GM19455 (cell line): ENCODE measurements around the gene PFAS.

ENCODE experiments used
- ATAC-seq: cut with Tn5 transposase; IDR thresholded peaks from one replicate; pipeline ENCODE4 v1.9.1; 2021; ENCODE audit not compliant: unreplicated experiment

The PFAS gene

DNA sequence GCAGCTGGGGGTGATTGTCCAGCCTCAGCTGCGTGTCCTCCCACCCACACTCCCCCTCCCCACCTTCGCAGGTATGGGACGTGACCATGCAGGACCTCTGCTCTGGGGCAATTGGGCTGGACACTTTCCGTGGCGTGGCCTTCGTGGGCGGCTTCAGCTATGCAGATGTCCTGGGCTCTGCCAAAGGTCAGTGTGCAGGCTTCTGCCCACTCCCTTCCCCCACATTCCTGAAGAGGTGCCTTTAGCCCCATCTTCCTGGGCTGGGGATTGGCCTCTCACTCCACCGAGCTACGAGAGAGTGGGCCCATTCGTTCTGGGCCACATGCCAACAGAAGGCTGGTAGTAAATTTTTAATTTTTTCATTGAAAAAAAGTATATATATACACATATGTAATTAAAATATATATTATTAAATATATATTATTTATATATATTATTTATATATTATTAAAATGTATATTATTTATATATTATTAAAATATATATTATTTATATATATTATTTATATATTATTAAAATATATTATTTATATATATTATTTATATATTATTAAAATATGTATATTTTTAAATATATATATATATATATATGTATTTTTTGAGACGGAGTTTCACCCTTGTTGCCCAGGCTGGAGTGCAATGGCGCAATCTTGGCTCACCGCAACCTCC, 18.5 kb downstream of the PFAS start:
- no peak for ATAC-seq

DNA sequence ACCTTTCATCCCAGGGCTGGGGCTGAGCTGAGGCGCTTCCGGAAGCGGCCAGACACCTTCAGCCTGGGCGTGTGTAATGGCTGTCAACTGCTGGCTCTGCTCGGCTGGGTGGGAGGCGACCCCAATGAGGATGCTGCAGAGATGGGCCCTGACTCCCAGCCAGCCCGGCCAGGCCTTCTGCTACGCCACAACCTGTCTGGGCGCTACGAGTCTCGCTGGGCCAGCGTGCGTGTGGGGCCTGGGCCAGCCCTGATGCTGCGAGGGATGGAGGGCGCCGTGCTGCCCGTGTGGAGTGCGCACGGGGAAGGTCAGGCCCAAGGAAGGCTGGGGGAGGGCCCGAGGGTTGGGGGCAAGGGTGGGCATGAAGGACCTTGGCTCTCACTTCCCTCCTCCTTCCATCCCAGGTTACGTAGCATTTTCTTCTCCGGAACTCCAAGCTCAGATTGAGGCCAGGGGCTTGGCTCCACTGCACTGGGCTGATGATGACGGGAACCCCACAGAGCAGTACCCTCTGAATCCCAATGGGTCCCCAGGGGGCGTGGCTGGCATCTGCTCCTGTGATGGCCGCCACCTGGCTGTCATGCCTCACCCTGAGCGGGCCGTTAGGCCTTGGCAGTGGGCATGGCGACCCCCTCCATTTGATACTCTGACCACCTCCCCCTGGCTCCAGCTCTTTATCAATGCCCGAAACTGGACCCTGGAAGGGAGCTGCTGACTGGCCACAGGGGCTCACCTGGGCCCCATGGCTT, 19.6 kb downstream of the PFAS start:
- no peak for ATAC-seq

DNA sequence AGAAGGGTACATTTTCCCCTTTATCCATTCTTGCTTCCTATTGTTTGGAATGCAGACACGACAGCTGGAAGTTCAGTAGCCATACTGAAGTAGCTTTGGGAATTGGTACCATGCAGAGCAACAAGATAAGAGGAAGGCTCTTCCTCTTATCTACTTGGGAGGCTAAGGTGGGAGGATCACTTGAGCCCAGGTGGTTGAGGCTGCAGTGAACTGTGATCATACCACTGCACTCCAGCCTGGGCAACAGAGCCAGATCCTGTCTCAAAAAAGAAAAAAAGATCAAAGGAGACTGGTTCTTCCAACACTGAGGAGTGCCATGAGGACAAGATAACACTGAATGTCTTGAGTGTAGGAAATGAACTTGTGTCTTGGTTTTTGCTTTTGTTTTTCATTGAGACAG, 23.3 kb downstream of the PFAS start:
- ATAC-seq, result no peak

DNA sequence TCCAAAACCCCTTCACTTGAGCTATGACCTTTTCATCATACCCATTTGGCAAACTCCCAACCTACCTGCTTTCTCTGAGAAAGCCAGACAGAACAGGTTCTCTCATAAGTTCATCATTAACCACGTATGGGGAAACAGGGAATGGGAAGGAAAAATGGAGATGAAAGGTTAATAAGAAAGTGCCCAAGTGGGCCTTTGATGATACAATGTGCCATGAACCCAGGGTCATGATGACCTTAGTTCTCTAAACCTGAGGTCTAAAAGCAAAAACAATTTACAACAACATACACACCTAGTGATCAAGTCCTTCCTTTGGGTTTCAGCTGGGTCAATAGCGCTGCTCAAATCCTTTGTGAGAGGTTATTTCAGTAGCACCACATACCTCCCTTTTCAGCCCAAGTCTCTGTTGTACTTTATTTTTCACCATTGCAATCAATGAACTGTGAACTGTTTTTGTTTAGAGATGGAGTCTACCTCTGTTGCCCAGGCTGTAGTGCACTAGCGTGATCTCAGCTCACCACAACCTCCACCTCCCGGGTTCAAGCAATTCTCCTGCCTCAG, 24.9 kb downstream of the PFAS start:
- ATAC-seq, result no peak

DNA sequence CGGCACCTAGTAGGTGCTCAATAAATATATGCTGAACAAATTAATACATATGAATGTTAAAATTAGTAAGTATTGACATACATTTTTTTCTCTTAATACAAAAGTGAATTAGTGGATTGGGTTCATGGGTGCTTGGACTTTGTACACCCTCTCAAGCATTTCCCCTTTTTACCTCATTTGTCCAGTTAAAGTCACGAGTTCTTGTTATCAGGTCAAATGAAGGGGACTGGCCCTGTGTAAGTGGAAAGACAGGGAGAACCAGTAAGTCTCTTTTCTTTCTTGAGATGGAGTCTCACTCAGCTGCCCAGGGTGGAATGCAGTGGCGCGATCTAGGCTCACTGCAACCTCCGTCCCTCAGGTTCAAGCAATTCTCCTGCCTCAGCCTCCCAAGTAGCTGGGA, 25.7 kb downstream of the PFAS start:
- no peak for ATAC-seq

DNA sequence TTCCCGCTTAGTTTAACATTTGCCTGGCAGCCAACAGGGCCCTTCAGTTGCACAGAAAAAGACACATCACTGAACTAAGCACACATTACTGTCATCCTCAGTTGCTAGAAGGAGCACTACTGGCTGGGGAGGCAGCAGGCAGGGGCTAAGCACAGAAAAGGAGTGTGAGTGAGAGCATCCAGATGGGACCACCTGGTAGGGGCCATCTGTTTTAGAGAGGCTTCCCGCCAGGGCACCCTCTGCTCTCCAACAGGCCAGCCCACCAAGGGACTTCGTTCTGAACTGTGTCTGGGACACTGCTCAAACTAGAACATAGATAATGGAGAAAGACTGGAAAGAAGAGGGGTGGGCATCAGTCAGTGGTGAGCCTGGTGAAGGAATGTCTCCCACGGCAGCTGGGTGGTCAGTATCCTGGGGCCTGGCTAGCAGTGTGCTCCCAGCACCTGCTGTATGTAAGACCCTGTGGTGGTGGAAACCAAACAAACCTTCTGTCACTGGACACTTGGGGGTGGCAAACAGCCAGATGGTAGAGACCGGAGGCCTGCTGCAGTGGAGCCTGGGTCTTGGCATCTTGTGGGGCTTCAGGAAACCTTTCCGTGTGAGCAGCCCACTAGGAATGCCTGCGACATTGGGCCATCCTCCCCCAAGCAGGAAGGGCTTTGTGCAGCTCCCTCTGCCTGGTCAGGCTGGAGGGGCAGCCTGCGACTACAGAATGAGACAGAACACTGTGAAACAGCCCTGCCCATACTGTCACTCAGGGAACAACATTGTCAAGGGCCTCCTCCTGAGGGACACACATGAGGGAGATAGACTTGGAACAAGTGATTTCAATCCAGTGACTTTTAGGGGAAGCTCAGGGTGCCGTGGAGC, 26.6 kb downstream of the PFAS start:
- no peak for ATAC-seq

DNA sequence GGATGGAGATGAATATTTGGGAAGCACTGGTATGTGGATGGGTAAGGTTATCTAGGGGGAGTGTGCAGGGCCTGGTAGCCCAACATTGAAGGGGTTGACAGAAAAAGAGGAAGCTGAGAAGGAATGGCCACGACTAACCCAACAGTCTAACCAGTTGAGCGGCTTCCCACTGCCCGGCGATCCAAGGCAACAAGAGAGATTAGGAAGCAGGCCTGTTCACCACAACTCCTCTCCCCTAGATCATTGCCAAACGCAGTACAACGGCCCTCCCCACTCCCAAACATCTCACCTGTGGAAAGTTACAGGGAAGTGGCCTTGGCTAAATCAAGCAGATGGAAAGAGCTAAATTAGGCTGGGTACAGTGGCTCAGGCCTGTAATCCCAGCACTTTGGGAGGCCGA, 28.2 kb downstream of the PFAS start:
- no peak for ATAC-seq

DNA sequence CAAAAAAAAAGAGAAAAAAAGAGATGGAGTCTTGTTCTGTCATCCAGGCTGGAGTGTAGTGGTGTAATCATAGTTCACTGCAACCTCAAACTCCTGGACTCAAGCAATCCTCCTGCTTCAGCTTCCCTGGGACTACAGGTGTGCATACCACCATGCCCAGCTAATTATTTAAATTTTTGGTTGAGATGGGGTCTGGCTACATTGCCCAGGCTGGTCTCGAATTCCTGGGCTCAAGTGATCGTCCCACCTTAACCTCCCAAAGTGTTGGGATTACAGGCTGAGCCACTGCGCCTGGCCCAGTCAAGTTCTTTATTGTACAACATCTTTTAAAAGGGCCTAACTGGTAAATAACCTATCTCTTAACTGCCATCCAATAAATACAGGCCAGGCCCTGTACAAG, 33.3 kb downstream of the PFAS start:
- no peak for ATAC-seq

DNA sequence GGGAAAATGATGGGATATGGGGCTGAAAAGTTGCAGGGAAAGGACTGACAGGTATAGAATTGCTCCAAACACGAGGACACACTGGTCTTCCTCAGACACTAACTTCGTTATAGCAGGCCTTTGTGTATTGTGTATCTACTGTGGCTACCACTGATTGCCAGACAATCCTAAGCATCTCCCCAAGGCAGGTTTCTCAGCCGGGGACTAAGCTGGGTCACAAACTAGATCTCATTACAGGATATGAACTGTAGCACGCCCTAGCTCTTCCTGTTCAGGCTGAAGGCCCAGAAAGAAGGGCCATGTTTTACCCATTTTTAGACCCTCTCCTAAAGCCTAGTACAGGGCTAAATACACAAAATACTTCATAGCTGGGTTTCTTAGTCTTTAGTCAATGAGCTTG, 34.3 kb downstream of the PFAS start:
- ATAC-seq, result no peak

DNA sequence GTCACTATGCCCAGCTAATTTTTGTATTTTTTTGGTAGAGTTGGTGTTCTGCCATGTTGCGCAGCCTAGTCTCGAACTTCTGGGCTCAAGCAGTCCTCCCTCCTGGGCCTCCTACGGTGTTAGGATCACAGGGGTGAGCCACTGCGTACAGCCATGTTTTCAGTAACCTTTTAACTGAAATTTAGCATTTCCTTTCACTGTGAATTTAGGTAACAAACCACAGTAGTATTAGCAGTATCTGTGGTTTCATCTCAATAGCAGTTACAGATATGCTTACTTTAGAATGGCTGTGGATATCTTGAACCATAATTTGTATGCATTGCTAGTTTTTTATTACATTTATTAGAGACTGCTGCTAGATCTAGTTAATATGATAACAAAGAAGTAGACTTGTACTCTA, 35.0 kb downstream of the PFAS start:
- ATAC-seq, result no peak

DNA sequence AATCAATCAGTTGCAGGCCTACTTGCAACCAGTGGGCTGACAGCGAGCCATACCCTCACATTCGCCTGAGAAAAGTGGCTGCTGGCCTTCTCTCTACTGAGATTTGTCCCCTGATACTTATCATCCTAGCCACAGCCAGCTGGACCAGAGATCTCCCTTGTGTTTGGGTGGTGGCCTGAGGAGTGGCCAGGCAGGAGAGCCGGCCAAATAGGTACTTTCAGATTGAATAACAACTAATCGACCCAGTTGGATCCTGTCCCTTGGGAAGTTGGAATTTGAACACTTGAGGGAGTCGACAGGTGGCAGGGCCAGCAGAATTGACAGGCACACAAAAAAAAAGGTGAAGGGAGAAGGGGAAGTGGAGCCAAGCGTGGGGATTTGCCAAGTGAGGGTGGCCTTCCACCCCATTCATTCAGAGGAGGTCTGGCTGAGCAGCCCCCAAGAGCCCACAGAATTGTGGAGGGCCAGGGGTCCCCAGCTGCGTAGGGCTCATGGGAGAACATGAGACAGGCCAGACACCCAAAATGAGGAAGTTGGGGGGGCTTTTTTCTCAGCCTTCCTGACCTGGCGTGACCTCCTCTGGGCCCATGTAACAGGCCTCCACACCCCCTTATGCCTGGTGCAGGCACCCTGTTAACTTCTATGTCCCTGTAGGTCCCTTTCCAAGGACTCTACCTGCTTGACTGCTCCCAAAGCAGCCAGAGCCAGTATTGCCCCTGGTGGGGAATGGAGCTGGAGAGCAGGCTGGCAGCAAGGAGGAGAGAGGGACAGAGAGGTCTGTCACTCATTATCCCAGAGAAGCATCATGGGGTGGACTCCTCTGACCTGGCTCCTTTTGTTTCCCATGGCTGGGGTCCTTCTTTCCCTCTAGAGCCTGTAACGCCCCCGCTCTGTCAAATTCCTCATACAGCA, 36.4 kb downstream of the PFAS start:
- ATAC-seq, result no peak

DNA sequence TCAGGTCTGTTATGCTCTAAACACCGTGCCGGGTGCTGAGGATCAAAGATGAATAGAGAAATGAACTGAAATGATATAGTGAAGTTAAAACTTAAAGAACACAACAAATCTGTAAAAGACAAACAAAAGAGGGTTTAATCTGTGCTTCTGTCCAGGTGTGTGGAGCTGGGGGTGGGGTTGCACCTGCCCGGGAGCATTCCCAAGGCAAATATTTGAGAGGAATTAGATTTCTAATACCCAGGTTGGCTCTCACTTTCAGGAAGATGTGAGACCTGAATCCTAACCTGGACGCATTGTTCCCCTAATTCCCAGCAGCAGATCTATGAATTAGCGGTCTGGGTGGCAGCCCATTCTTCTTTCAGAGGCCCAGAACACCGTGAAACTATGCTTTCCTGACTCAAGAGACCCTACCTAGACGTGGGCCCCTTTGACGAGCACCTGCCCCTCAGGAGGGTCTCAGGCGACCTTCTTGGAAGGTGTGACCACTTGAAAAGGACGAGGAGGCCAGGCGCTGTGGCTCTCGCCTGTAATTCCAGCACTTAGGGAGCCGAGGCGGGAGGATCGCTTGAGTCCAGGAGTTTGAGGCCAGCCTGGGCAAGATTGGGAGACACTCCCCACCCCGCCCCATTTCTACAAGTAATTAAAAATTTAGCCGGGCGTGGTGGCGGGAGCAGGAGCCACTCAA, 38.7 kb downstream of the PFAS start:
- ATAC-seq, result no peak

DNA sequence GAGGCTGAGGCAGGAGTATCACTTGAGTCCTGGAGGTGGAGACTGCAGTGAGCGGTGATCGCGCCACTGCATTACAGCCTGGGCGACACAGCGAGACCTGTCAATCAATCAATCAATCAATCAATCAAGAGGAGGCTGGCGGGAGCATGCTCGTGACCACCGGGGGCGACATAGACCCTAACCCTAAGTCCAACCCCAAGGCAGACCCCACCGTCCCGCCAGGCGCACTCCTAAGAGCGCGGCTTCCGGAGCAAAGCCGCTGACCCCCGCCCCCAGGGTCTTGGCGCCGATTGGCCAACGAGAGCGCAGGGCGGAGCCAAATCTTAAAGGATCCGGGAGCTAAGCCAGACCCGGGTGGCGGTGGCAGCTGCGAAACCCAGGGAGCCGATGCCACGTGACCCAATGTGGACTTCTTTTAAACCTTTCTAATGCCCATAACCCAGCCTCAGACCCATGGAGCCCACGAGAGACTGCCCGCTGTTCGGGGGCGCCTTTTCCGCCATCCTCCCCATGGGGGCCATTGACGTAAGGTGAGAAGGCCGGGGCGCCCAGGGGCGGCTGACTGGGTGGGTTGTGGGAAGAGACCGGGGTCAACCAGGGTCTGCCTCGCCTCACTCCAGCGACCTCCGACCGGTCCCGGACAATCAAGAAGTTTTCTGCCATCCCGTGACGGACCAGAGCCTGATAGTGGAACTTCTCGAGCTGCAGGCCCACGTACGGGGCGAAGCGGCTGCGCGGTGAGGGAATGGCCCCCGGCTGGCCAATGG, 39.4 kb downstream of the PFAS start, which contains the start of gene RANGRF:
Gene RANGRF (plus strand): TSS at position 335 of the 767 bp plus-strand sequence. CDS start 119 bp downstream, at position 454.
- ATAC-seq, result peak; percentile 90

DNA sequence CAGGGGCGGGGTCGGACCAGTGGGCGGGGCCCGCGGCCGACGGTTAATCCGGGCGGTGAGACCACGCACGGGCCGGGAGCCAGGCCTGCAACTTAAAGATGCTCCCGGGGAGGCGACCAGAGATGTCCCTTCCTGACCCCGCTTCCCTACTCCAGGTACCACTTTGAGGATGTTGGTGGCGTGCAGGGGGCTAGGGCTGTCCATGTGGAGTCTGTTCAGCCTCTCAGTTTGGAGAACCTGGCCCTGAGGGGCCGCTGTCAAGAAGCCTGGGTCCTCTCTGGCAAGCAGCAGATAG, 40.0 kb downstream of the PFAS start:
- no peak for ATAC-seq

DNA sequence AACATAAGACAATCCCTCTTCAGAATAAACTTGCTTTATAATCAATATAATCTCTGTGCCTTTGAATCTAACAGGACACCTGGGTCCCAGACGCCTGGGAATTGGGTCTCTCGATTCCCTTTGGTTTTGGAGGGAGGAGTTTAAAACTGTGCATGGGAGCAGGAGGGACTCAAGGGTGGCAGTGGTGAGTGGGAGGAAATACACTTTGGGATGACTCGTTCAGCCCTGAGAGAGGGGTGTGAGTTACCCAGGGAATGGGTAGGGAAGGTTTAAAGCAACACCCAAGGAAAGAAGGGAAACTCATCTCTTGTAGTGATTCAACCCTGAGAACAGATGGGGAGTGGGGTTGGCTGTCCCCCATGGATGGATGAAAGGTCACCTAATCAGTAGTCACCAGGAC, 41.0 kb downstream of the PFAS start:
- ATAC-seq, result no peak

DNA sequence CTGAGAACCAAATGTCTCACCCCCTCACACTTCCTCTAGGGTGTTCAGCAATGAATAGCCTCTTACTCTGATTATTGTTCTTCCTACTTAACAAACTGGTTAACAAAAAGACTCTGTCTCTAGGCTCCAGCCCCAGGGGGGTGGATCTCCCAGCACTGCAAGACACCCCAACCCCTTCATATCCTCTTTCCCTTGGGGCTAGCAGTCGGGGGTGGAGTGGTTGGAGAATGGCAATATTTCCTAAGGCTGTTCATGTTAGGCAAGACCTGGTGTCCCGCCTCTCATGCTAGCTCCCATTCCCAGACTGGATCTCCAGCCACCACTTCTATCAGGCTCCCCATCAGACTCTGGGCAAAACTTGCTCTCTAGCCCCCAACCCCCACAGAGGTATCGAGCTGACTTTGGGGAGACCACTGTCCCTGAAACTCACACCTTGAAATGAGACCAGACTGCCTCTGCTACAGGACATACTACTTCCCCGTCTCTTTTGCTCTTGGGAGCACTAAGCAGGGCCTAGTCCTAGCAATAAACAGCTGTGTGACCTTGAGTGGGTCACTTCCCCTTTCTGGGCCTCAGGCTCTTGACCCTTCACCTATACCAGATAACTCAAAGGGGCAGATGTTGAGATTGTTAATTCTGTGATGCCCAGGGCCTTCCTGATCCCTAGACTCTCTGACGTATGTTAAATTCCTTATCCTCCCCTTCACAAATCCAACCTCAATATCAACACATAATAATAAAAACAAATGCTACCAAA, 43.7 kb downstream of the PFAS start:
- ATAC-seq, result no peak

DNA sequence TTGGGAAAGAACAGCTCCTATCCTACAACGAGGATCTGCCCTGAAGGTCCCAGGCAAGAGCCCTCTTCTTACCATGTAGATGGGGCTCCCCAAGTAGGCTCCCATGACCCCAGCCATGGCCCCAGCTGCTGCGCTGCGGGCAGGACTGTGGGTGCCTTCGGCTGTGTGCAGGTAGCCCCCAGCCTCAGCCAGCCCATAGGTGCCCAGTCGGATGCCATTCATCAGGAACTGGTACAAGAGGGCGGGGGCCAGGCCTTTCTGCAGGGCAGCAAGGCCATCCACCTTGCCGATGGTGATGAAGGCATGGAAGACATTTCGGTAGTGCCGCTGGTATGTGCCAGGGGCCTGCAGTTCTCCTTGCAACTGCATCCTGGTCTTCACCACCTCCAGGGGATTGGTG, 45.3 kb downstream of the PFAS start:
- ATAC-seq, result no peak

DNA sequence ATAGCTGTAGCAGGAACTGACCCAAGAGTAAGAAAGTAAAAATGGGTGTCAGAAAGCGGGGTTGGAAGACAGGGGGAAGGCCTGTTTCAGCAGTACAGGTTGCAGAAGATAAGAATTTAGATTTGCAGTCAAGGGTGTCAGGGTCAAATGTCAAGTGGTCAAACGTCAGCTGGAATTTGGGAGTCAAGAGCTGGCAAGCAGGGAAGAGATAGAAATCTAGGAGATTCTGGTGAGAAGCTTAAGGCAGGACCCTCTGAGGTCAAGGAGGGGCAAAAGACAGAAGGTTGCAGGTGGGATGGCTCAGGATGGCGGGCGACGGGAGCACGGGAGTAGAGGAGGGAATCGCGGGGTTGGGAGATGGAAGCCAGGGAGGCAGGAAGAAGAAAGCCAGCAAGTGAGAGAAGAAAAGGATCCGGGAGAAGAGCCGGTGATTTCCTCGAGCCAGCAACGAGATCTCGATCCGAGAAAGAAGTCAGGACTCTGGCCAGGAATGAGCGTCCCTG, 45.8 kb downstream of the PFAS start:
- ATAC-seq, result no peak
